Stimulated activated CD8-positive, alpha-beta memory T cell treated with anti-CD3 and anti-CD28 coated beads, Interleukin-12 subunit alpha, Interleukin-12 subunit beta, amount 100 ng/mL, for 24 hours (primary cell): Measurements from ENCODE around the gene GP1BB.

Source experiments
- DNase-seq: peaks from one replicate; pipeline ENCODE4 v3.0.0-alpha.2; 2020; ENCODE audit errors: extremely low read depth

Gene GP1BB

GRCh38 chr22:19742160-19743066, 19.1 kb downstream of the GP1BB start:
- DNase-seq, result no peak

GRCh38 chr22:19743081-19743480, 19.7 kb downstream of the GP1BB start:
- no peak for DNase-seq

GRCh38 chr22:19743651-19744050, 20.3 kb downstream of the GP1BB start:
- no peak for DNase-seq

GRCh38 chr22:19744350-19745006, 21.1 kb downstream of the GP1BB start:
- DNase-seq, result no peak

GRCh38 chr22:19745155-19746101, 22.1 kb downstream of the GP1BB start:
- DNase-seq, result no peak

GRCh38 chr22:19746726-19747125, 23.4 kb downstream of the GP1BB start:
- DNase-seq, result no peak

GRCh38 chr22:19747551-19747950, 24.2 kb downstream of the GP1BB start:
- DNase-seq, result no peak

GRCh38 chr22:19748139-19748538, 24.8 kb downstream of the GP1BB start:
- DNase-seq, result no peak

GRCh38 chr22:19748991-19749664, 25.8 kb downstream of the GP1BB start:
- no peak for DNase-seq

- no peak for DNase-seq
Observed at GRCh38 chr22:19749876-19750275, 26.5 kb downstream of the GP1BB start.

GRCh38 chr22:19750507-19751490, 27.5 kb downstream of the GP1BB start:
- DNase-seq, result no peak

- DNase-seq, result no peak
Observed at GRCh38 chr22:19751497-19752245, 28.3 kb downstream of the GP1BB start.

GRCh38 chr22:19753090-19753842, 29.9 kb downstream of the GP1BB start:
- no peak for DNase-seq

- DNase-seq, result no peak
Observed at GRCh38 chr22:19753996-19754700, 30.8 kb downstream of the GP1BB start.

- DNase-seq, result no peak
Observed at GRCh38 chr22:19754701-19755144, 31.4 kb downstream of the GP1BB start.

- DNase-seq, result no peak
Observed at GRCh38 chr22:19755145-19755710, 31.9 kb downstream of the GP1BB start.

- DNase-seq, result no peak
Observed at GRCh38 chr22:19755722-19756287, 32.5 kb downstream of the GP1BB start.
